ENCODE results near the gene BCAS1. TPM values are rescaled to one million over a fixed set of nuclear protein-coding genes. Genes with fewer than 3 reads are reported as not detected.

The BCAS1 gene
- total and polyA plus RNA-seq, 10 of the 15 experiments (the other 5 are each of a cell fraction or from before 2014, with no cell fraction given) = 0.21 to 1.4 (median 0.55) TPM

- no peak overlapping the region for H3K4me2 ChIP-seq (ENCODE audit: control insufficient read depth, insufficient read depth)
- no peak overlapping the region for H2AFZ ChIP-seq (ENCODE audit: control insufficient read depth, low read depth, low read length)
- ChIA-PET SMC1A (ENCODE audit: uncharacterized antibody, unreplicated experiment) (interaction anchor here (1.7 to 4.9 kb wide), 2 partner anchors 13 to 44 kb away, joined by 3 to 32 read pairs; no protein-coding TSS in a partner anchor), RAD21 (ENCODE audit: unreplicated experiment) (no interaction called here), CTCF (interaction anchor here (0.6 to 7.5 kb wide), 7 partner anchors 14 to 1358 kb away, joined by 3 to 124 read pairs (median 12); partner anchors contain the start of gene PFDN4), POLR2A (interaction anchor here (0.5 kb wide), 1 partner anchor 15 kb away, joined by 3 read pairs; no protein-coding TSS in a partner anchor)
- TF ChIP-seq TBL1XR1 (IDR thresholded peaks at IDR 0.05; ENCODE audit: low read depth, low read length) (no peak), ATF7 (IDR thresholded peaks at IDR 0.05; ENCODE audit: low read depth) (no peak), SMAD1 (IDR thresholded peaks at IDR 0.05; ENCODE audit: low read depth, partially characterized antibody) (no peak), NRF1 (conservative IDR thresholded peaks at IDR 0.05; ENCODE audit: low read depth, low read length) (no peak), FOXK2 (IDR thresholded peaks at IDR 0.05) (no peak), SRF (IDR thresholded peaks at IDR 0.05; ENCODE audit: low read depth in 2 of 2, low read length in 2 of 2) (no peak), EZH2 (IDR thresholded peaks at IDR 0.05; ENCODE audit: borderline replicate concordance, control insufficient read depth, low read depth, low read length) (no peak)
- TF ChIP-seq, protein P1, sequence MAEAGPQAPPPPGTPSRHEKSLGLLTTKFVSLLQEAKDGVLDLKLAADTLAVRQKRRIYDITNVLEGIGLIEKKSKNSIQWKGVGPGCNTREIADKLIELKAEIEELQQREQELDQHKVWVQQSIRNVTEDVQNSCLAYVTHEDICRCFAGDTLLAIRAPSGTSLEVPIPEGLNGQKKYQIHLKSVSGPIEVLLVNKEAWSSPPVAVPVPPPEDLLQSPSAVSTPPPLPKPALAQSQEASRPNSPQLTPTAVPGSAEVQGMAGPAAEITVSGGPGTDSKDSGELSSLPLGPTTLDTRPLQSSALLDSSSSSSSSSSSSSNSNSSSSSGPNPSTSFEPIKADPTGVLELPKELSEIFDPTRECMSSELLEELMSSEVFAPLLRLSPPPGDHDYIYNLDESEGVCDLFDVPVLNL (IDR thresholded peaks at IDR 0.05; ENCODE audit: low read depth, low read length) = no peak
- TF ChIP-seq, protein P2, sequence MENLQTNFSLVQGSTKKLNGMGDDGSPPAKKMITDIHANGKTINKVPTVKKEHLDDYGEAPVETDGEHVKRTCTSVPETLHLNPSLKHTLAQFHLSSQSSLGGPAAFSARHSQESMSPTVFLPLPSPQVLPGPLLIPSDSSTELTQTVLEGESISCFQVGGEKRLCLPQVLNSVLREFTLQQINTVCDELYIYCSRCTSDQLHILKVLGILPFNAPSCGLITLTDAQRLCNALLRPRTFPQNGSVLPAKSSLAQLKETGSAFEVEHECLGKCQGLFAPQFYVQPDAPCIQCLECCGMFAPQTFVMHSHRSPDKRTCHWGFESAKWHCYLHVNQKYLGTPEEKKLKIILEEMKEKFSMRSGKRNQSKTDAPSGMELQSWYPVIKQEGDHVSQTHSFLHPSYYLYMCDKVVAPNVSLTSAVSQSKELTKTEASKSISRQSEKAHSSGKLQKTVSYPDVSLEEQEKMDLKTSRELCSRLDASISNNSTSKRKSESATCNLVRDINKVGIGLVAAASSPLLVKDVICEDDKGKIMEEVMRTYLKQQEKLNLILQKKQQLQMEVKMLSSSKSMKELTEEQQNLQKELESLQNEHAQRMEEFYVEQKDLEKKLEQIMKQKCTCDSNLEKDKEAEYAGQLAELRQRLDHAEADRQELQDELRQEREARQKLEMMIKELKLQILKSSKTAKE (IDR thresholded peaks at IDR 0.05; ENCODE audit: low read depth, poor library complexity, severe bottlenecking) = no peak
- H3K4me3 ChIP-seq = no peak overlapping the region
- H3K9me3 ChIP-seq (replicated peaks; ENCODE audit: control insufficient read depth, insufficient read depth, low read length) = no peaks in the 10 kb centered on the region; the same call in 2 of the 3 replicates
- 55% methylated on average over 7 of the region's 7 CpGs for WGBS (ENCODE audit: insufficient coverage, insufficient replicate concordance, low lambda C conversion rate, missing lambda C conversion rate)
- FAIRE-seq = no peak
- H3K9ac ChIP-seq (ENCODE audit: control insufficient read depth, insufficient read depth, low read length) = no peak overlapping the region
- no peaks in the 10 kb centered on the region for H4K20me1 ChIP-seq (ENCODE audit: control insufficient read depth, insufficient read depth)
- no peak for DNase-seq (ENCODE audit: low read depth, low spot score)
- no peak overlapping the region for H3K27ac ChIP-seq (ENCODE audit: control insufficient read depth, insufficient read depth)
- H3K27me3 ChIP-seq (replicated peaks in 1 of 2; ENCODE audit: control insufficient read depth in 2 of 2, insufficient read depth in 2 of 2, low read length in 1 of 2) = no peaks in the 10 kb centered on the region
- ATAC-seq = no peak
- intact Hi-C loops (cut with micrococcal nuclease; ENCODE audit: unreplicated experiment) = no loop called here
- no TSS peak for BruUV-seq (replicated peaks)
- H3K4me1 ChIP-seq (ENCODE audit: control insufficient read depth, insufficient read depth, low read length) = no peaks in the 10 kb centered on the region
- in situ Hi-C loops (cut with MboI) = no loop called here
- H3K36me3 ChIP-seq (ENCODE audit: control insufficient read depth in 2 of 2, insufficient read depth in 2 of 2, low read length in 1 of 2) = no peaks in the 10 kb centered on the region
- H3K79me2 ChIP-seq (ENCODE audit: control insufficient read depth, insufficient read depth, low read length) = no peaks in the 10 kb centered on the region
These were observed 37.4 kb upstream of the BCAS1 start for GRCh38 chr20:54107600-54108325.
